ENCODE data around the gene IL19.

Gene IL19

DNA sequence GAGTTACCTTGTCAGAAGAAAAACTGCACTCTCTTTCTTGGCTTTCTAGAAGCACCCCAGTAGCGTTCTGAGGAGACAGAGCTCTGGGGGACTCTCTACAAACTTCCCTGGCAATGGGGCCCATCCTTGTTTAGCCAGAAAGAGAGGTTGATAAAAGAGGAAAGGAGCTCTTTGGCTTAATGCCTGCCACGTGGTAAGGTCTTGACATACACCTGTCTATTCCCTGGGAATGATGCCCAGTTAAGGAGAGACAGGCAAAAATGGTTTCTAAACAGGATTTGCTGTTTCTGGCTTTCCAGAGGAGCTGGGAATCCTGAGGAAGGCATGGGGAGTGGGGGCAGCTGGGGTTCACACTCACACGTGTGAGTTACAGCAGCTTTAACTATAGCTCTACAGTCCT is 64.6 kb downstream of the IL19 start:
- no peak for TF ChIP-seq EZH2 (IDR thresholded peaks at IDR 0.05; ENCODE audit: borderline replicate concordance, low read length)
- TF ChIP-seq, protein P1, sequence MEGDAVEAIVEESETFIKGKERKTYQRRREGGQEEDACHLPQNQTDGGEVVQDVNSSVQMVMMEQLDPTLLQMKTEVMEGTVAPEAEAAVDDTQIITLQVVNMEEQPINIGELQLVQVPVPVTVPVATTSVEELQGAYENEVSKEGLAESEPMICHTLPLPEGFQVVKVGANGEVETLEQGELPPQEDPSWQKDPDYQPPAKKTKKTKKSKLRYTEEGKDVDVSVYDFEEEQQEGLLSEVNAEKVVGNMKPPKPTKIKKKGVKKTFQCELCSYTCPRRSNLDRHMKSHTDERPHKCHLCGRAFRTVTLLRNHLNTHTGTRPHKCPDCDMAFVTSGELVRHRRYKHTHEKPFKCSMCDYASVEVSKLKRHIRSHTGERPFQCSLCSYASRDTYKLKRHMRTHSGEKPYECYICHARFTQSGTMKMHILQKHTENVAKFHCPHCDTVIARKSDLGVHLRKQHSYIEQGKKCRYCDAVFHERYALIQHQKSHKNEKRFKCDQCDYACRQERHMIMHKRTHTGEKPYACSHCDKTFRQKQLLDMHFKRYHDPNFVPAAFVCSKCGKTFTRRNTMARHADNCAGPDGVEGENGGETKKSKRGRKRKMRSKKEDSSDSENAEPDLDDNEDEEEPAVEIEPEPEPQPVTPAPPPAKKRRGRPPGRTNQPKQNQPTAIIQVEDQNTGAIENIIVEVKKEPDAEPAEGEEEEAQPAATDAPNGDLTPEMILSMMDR (IDR thresholded peaks at IDR 0.05; ENCODE audit: low read length): no peak
- no peak overlapping the region for H3K9ac ChIP-seq (ENCODE audit: low read length)
- H3K27ac ChIP-seq (ENCODE audit: low read depth, low read length, poor library complexity, severe bottlenecking): no peak overlapping the region
- no peaks in the 10 kb centered on the region for H3K4me1 ChIP-seq (ENCODE audit: insufficient read depth, low read length, severe bottlenecking)
- H3K4me2 ChIP-seq (ENCODE audit: low read length): no peak overlapping the region
- no peaks in the 10 kb centered on the region for H3K9me2 ChIP-seq (ENCODE audit: low read depth, low read length)
- no peak overlapping the region for H2AFZ ChIP-seq (ENCODE audit: low read length)
- H3K36me3 ChIP-seq (ENCODE audit: insufficient read depth, low read length): no peaks in the 10 kb centered on the region
- H4K20me1 ChIP-seq (ENCODE audit: insufficient read depth, low read length): no peaks in the 10 kb centered on the region
- H3F3A ChIP-seq (ENCODE audit: insufficient read depth, low read length): no peaks in the 10 kb centered on the region
- H3K4me3 ChIP-seq (ENCODE audit: low read depth, low read length, poor library complexity, severe bottlenecking): no peak overlapping the region
- 0 out of 2 replicates have a peak, but pooled peaks cover 5% of the 10 kb centered on the region for H3K27me3 ChIP-seq (ENCODE audit: insufficient read depth, low read length)
- H3K79me2 ChIP-seq (ENCODE audit: insufficient read depth, low read length): no peaks in the 10 kb centered on the region
- no peaks in the 10 kb centered on the region for H3K9me3 ChIP-seq (ENCODE audit: low read length)

DNA sequence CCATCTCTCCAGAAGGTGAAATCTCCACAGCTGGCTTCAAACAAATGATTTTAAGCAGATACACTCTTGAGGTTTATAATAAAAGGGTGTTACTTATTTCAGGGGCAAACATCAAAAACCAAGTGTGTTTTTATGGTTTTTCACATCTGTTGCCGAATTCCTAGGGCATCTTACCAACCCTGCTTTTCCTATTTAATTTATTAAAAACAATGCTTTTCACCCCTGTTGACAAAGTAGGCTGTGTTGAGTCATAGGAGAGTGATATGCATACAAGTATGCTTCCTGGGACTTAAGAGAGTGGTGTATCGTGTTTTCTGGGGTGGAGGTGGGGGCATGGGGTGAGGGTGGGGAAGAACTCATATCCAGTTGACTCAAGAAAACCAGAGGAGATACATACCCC is 65.5 kb downstream of the IL19 start:
- TF ChIP-seq, protein P1 (IDR thresholded peaks at IDR 0.05; ENCODE audit: low read length): no peak
- TF ChIP-seq EZH2 (IDR thresholded peaks at IDR 0.05; ENCODE audit: borderline replicate concordance, low read length): no peak

DNA sequence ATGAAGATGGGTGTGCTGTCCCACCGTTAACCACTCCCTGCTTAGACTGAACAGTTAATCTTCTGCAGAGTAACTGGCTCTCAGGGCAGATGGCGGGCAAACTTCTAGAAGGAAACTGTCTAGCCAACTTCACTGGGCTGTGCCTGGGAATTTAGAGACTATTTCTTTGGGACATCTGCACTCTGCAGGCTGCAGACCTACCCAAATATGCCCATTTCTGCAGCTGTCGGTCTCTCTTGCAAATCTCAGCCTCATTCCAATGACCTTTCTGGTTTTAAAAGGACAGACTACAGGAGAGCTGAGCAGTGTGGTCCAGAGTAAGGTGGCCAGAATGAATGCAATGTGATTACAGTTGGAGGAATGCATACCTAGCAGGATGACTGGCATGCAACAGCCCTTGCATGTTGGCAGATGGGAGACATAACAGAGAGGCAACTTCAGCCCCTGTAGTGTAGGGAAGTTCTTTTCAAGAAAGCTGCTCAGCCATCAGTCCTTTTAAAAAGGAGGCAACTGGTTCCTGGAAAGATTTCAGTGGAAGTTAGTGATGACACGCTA is 68.5 kb downstream of the IL19 start:
- H4K20me1 ChIP-seq (ENCODE audit: insufficient read depth, low read length): no peaks in the 10 kb centered on the region
- H3K4me3 ChIP-seq (ENCODE audit: low read depth, low read length, poor library complexity, severe bottlenecking): no peak overlapping the region
- H3K27me3 ChIP-seq (ENCODE audit: insufficient read depth, low read length): peaks cover 4% of the 10 kb centered on the region; the same call in 1 of the 2 replicates
- TF ChIP-seq, protein P1 (IDR thresholded peaks at IDR 0.05; ENCODE audit: low read length): no peak
- no peak for TF ChIP-seq EZH2 (IDR thresholded peaks at IDR 0.05; ENCODE audit: borderline replicate concordance, low read length)
- no peaks in the 10 kb centered on the region for H3K36me3 ChIP-seq (ENCODE audit: insufficient read depth, low read length)
- no peaks in the 10 kb centered on the region for H3K9me2 ChIP-seq (ENCODE audit: low read depth, low read length)
- H3K4me2 ChIP-seq (ENCODE audit: low read length): no peak overlapping the region
- no peaks in the 10 kb centered on the region for H3K9me3 ChIP-seq (ENCODE audit: low read length)
- no peaks in the 10 kb centered on the region for H3K4me1 ChIP-seq (ENCODE audit: insufficient read depth, low read length, severe bottlenecking)
- no peaks in the 10 kb centered on the region for H3K79me2 ChIP-seq (ENCODE audit: insufficient read depth, low read length)
- H2AFZ ChIP-seq (ENCODE audit: low read length): no peak overlapping the region
- no peak overlapping the region for H3K27ac ChIP-seq (ENCODE audit: low read depth, low read length, poor library complexity, severe bottlenecking)
- H3K9ac ChIP-seq (ENCODE audit: low read length): no peak overlapping the region
- H3F3A ChIP-seq (ENCODE audit: insufficient read depth, low read length): no peaks in the 10 kb centered on the region

More for the DNA sequence above, 65.5 kb downstream of the IL19 start:
- H3K79me2 ChIP-seq (ENCODE audit: insufficient read depth, low read length): no peaks in the 10 kb centered on the region
- no peaks in the 10 kb centered on the region for H3F3A ChIP-seq (ENCODE audit: insufficient read depth, low read length)
- H3K9ac ChIP-seq (ENCODE audit: low read length): no peak overlapping the region
- H3K27me3 ChIP-seq (ENCODE audit: insufficient read depth, low read length): no peaks in the 10 kb centered on the region
- H4K20me1 ChIP-seq (ENCODE audit: insufficient read depth, low read length): no peaks in the 10 kb centered on the region
- H3K9me2 ChIP-seq (ENCODE audit: low read depth, low read length): no peaks in the 10 kb centered on the region
- H3K4me3 ChIP-seq (ENCODE audit: low read depth, low read length, poor library complexity, severe bottlenecking): no peak overlapping the region
- H3K4me1 ChIP-seq (ENCODE audit: insufficient read depth, low read length, severe bottlenecking): no peaks in the 10 kb centered on the region
- H3K27ac ChIP-seq (ENCODE audit: low read depth, low read length, poor library complexity, severe bottlenecking): no peak overlapping the region
- no peak overlapping the region for H3K4me2 ChIP-seq (ENCODE audit: low read length)
- H2AFZ ChIP-seq (ENCODE audit: low read length): no peak overlapping the region
- no peaks in the 10 kb centered on the region for H3K36me3 ChIP-seq (ENCODE audit: insufficient read depth, low read length)
- no peaks in the 10 kb centered on the region for H3K9me3 ChIP-seq (ENCODE audit: low read length)
